GM12878 (cell line): ENCODE data around the gene COQ9. TPM values are rescaled to one million over a fixed set of nuclear protein-coding genes. Genes with fewer than 3 reads are reported as not detected.

Source experiments
- KDM1A ChIP-seq: fragments of 200-600 bp; sonication (generic); IDR thresholded peaks from 2 replicates; pipeline ENCODE4 v1.6.1; 2016; ENCODE audit warnings: borderline replicate concordance
- NR2C1 ChIP-seq: fragments of 450-650 bp; IDR thresholded peaks from 2 replicates; pipeline ENCODE4 v1.6.1; 2017; ENCODE audit warnings: antibody characterized with exemption, mild to moderate bottlenecking, moderate library complexity
- PML ChIP-seq: IDR thresholded peaks from 2 replicates; pipeline ENCODE4 v1.6.1; 2012; ENCODE audit warnings: low read length, inconsistent platforms
- POLR2AphosphoS2 ChIP-seq: IDR thresholded peaks from 2 replicates; pipeline ENCODE4 v1.6.1; 2011; ENCODE audit warnings: low read depth, mild to moderate bottlenecking, low read length, improper control_type of control experiment, moderate library complexity
- RAD51 ChIP-seq: fragments of 450-650 bp; IDR thresholded peaks from 2 replicates; pipeline ENCODE4 v1.6.1; 2016; ENCODE audit warnings: moderate library complexity, mild to moderate bottlenecking, inconsistent platforms
- RB1 ChIP-seq: fragments of 450-650 bp; formaldehyde crosslinking; IDR thresholded peaks from 2 replicates; pipeline ENCODE4 v1.6.1; 2017; ENCODE audit warnings: mild to moderate bottlenecking, borderline replicate concordance
- RELA ChIP-seq: fragments of 450-650 bp; IDR thresholded peaks from 2 replicates; pipeline ENCODE4 v1.8.0; 2014; ENCODE audit warnings: borderline replicate concordance; ENCODE audit not compliant: partially characterized antibody
- SIX5 ChIP-seq: IDR thresholded peaks from 2 replicates; pipeline ENCODE4 v1.6.1; 2011; ENCODE audit warnings: mild to moderate bottlenecking, low read depth, low read length, moderate library complexity; ENCODE audit not compliant: severe bottlenecking
- USF2 ChIP-seq: IDR thresholded peaks from 2 replicates; pipeline ENCODE4 v1.6.1; 2011; ENCODE audit warnings: low read depth, low read length, improper control_type of control experiment, borderline replicate concordance
- ZNF687 ChIP-seq: fragments of 450-650 bp; IDR thresholded peaks from 2 replicates; pipeline ENCODE4 v1.6.1; 2017; ENCODE audit warnings: mild to moderate bottlenecking, moderate library complexity
- polyA plus RNA-seq, 11 experiments: library from polyadenylated mRNA; depleted of rRNA in 4 of 11; unstranded in 6 of 11; stranded (reverse) in 5 of 11; fragments of >200 nt; fragmentation: Nextera tagmentation in 4 of 11; fragmentation: Illumina TruSeq in 1 of 11; extraction: Ambion mirVana in 4 of 11; extraction: Trizol in 1 of 11; gene quantifications; 1 replicate in 1 of 11; 2 replicates in 10 of 11; pipeline versions ENCODE4 v1.2.1 to v1.2.3, GENCODE V29; 2011 to 2016; ENCODE audit warnings: inconsistent platforms in 2 of 11, missing spikeins in 2 of 11, low read depth in 1 of 11
- total RNA-seq, 4 experiments: library from RNA; depleted of rRNA in 3 of 4; stranded (reverse); fragments of >200 nt in 3 of 4; fragmentation: Illumina TruSeq in 1 of 4; extraction: Trizol in 1 of 4; gene quantifications; 2 replicates each; pipeline versions ENCODE4 v1.2.1 to v1.2.3, GENCODE V29; 2013 to 2021

Gene COQ9
- total and polyA plus RNA-seq, 10 of the 15 experiments (the other 5 are each of a cell fraction or from before 2014, with no cell fraction given), result 24.1 to 79.7 (median 50.1) TPM

- TF ChIP-seq ZNF687, result no peak
- TF ChIP-seq PML, result no peak
- no peak for TF ChIP-seq RAD51
- TF ChIP-seq SIX5, result no peak
- TF ChIP-seq USF2, result no peak
- TF ChIP-seq KDM1A, result no peak
- no peak for TF ChIP-seq NR2C1
- no peak for TF ChIP-seq RELA
- no peak for TF ChIP-seq RB1
- no peak for TF ChIP-seq POLR2AphosphoS2
Observed at GRCh38 chr16:57432989-57433388, 14.3 kb upstream of the COQ9 start (continued).
